COR-L47 (cell line): Measurements from ENCODE around the gene EBLN1.

ENCODE experiments used
- DNase-seq: peaks from one replicate; lab custom pipeline; 2025; lab: John Stamatoyannopoulos, UW

Gene EBLN1

GRCh38 chr10:22217842-22218241 is at the start of gene EBLN1:
Gene EBLN1 (minus strand): TSS chr10:22218015. CDS start chr10:22209983, 8,032 bp downstream.
- no peak for DNase-seq

- DNase-seq = no peak
Measured at GRCh38 chr10:22265839-22266537, 48.2 kb upstream of the EBLN1 start.

GRCh38 chr10:22263106-22263505 is 45.3 kb upstream of the EBLN1 start:
- DNase-seq = no peak

- no peak for DNase-seq
Measured at GRCh38 chr10:22259280-22259679, 41.5 kb upstream of the EBLN1 start.

GRCh38 chr10:22258471-22258870 is 40.7 kb upstream of the EBLN1 start:
- DNase-seq = no peak

GRCh38 chr10:22253580-22253882 is 35.7 kb upstream of the EBLN1 start:
- no peak for DNase-seq

GRCh38 chr10:22252801-22253579 is 35.2 kb upstream of the EBLN1 start:
- no peak for DNase-seq

- peak; percentile 11 for DNase-seq
Measured at GRCh38 chr10:22252224-22252800, 34.5 kb upstream of the EBLN1 start.

GRCh38 chr10:22251751-22252223 is 34.0 kb upstream of the EBLN1 start:
- DNase-seq = peak; percentile 21

- no peak for DNase-seq
Measured at GRCh38 chr10:22250897-22251660, 33.3 kb upstream of the EBLN1 start.

GRCh38 chr10:22247636-22248035 is 29.8 kb upstream of the EBLN1 start:
- no peak for DNase-seq

GRCh38 chr10:22246680-22247391 is 29.0 kb upstream of the EBLN1 start:
- no peak for DNase-seq

- DNase-seq = no peak
Measured at GRCh38 chr10:22245567-22245966, 27.8 kb upstream of the EBLN1 start.

GRCh38 chr10:22244855-22245254 is 27.0 kb upstream of the EBLN1 start:
- no peak for DNase-seq

GRCh38 chr10:22244001-22244400 is 26.2 kb upstream of the EBLN1 start:
- no peak for DNase-seq

- no peak for DNase-seq
Measured at GRCh38 chr10:22243321-22243720, 25.5 kb upstream of the EBLN1 start.

- no peak for DNase-seq
Measured at GRCh38 chr10:22231260-22231659, 13.4 kb upstream of the EBLN1 start.

GRCh38 chr10:22230158-22230833 is 12.5 kb upstream of the EBLN1 start:
- DNase-seq = peak; percentile 31

- no peak for DNase-seq
Measured at GRCh38 chr10:22229802-22230157, 12.0 kb upstream of the EBLN1 start.

GRCh38 chr10:22228943-22229801 is 11.4 kb upstream of the EBLN1 start:
- peak; percentile 77 for DNase-seq
